CD14-positive monocyte (primary cell): ENCODE results near the gene DBR1. TPM values are rescaled to one million over a fixed set of nuclear protein-coding genes. Genes with fewer than 3 reads are reported as not detected.

Experiments used
- DNase-seq, 3 donors: peaks; one replicate each; pipeline ENCODE4 v3.0.0-alpha.2; 2011 to 2022
- H2AFZ ChIP-seq: 2 replicates; pipeline ENCODE4 v1.6.0; 2012; ENCODE audit warnings: mild to moderate bottlenecking, low read depth, low read length, inconsistent platforms; ENCODE audit not compliant: insufficient read depth, poor library complexity, severe bottlenecking
- H3K27ac ChIP-seq, 2 donors: 1 replicate in 1 of 2; 2 replicates in 1 of 2; pipeline ENCODE4 v1.5.1; 2012 to 2013; ENCODE audit warnings: low read length in 2 of 2, control low read depth in 1 of 2, inconsistent platforms in 1 of 2, low read depth in 1 of 2, mild to moderate bottlenecking in 1 of 2
- H3K27me3 ChIP-seq, 2 donors: one replicate each; pipeline versions ENCODE4 v1.6.0 to v1.6.1; 2011 to 2013; ENCODE audit warnings: low read length in 2 of 2; ENCODE audit not compliant: control insufficient read depth in 2 of 2, insufficient read depth in 2 of 2
- H3K36me3 ChIP-seq, 2 donors: replicated peaks in 1 of 2; 1 replicate in 1 of 2; 2 replicates in 1 of 2; pipeline versions ENCODE4 v1.5.1 to v1.6.1; 2012 to 2013; ENCODE audit warnings: low read length in 2 of 2, control low read depth in 1 of 2, inconsistent platforms in 1 of 2, mild to moderate bottlenecking in 1 of 2; ENCODE audit not compliant: insufficient read depth in 2 of 2, control insufficient read depth in 1 of 2
- H3K4me1 ChIP-seq, 2 donors: 1 replicate in 1 of 2; 2 replicates in 1 of 2; pipeline versions ENCODE4 v1.5.1 to v1.6.1; 2012 to 2013; ENCODE audit warnings: low read length in 2 of 2, control low read depth in 1 of 2, inconsistent platforms in 1 of 2, mild to moderate bottlenecking in 1 of 2, moderate library complexity in 1 of 2; ENCODE audit not compliant: insufficient read depth in 2 of 2, control insufficient read depth in 1 of 2
- H3K4me2 ChIP-seq: replicated peaks from 2 replicates; pipeline ENCODE3; 2012; ENCODE audit warnings: low read length, moderate library complexity, mild to moderate bottlenecking; ENCODE audit not compliant: poor library complexity, severe bottlenecking; ENCODE audit errors: extremely low read depth
- H3K4me3 ChIP-seq, 3 experiments: fragments of 200-600 bp in 1 of 3; sonication (generic) in 1 of 3; replicated peaks in 1 of 3; 1 replicate in 2 of 3; 2 replicates in 1 of 3; pipeline ENCODE4 v1.5.1; 2011 to 2013; ENCODE audit warnings: low read length in 3 of 3, mild to moderate bottlenecking in 3 of 3, control low read depth in 2 of 3, low read depth in 2 of 3, inconsistent platforms in 1 of 3, moderate library complexity in 1 of 3
- H3K79me2 ChIP-seq: 2 replicates; pipeline ENCODE4 v1.6.0; 2012; ENCODE audit warnings: mild to moderate bottlenecking, control low read depth, inconsistent platforms, low read length, moderate library complexity; ENCODE audit not compliant: insufficient read depth
- H3K9ac ChIP-seq: 2 replicates; pipeline ENCODE4 v1.6.0; 2017; ENCODE audit warnings: low read length, mild to moderate bottlenecking; ENCODE audit not compliant: insufficient read depth, poor library complexity, severe bottlenecking
- H3K9me3 ChIP-seq, 2 donors: replicated peaks in 1 of 2; 1 replicate in 1 of 2; 2 replicates in 1 of 2; pipeline versions ENCODE4 v1.5.1 to v1.6.1; 2012 to 2013; ENCODE audit warnings: low read length in 2 of 2, control low read depth in 1 of 2; ENCODE audit not compliant: control insufficient read depth in 1 of 2, insufficient read depth in 1 of 2
- H4K20me1 ChIP-seq: 2 replicates; pipeline ENCODE4 v1.6.0; 2012; ENCODE audit warnings: mild to moderate bottlenecking, low read length, control low read depth, moderate library complexity; ENCODE audit not compliant: insufficient read depth
- H3K27ac Mint-ChIP-seq, 7 donors: one replicate each; pipeline ENCODE4 v1.8.0; 2020; ENCODE audit warnings: mild to moderate bottlenecking in 7 of 7, mixed read lengths in 7 of 7, moderate library complexity in 6 of 7, inconsistent platforms in 2 of 7
- H3K27me3 Mint-ChIP-seq, 3 donors: one replicate each; pipeline ENCODE4 v1.8.0; 2021 to 2022; ENCODE audit warnings: low read depth in 3 of 3, mild to moderate bottlenecking in 3 of 3, mixed read lengths in 3 of 3, moderate library complexity in 3 of 3, inconsistent platforms in 1 of 3
- H3K36me3 Mint-ChIP-seq, 2 donors: one replicate each; pipeline ENCODE4 v1.8.0; 2020; ENCODE audit warnings: mixed read lengths in 2 of 2, inconsistent platforms in 1 of 2, mild to moderate bottlenecking in 1 of 2
- H3K4me1 Mint-ChIP-seq: one replicate; pipeline ENCODE4 v1.8.0; 2020; ENCODE audit warnings: mild to moderate bottlenecking, mixed read lengths
- H3K4me3 Mint-ChIP-seq, 2 donors: one replicate each; pipeline ENCODE4 v1.8.0; 2020; ENCODE audit warnings: mild to moderate bottlenecking in 2 of 2, mixed read lengths in 2 of 2, moderate library complexity in 1 of 2
- H3K9me3 Mint-ChIP-seq, 7 donors: one replicate each; pipeline ENCODE4 v1.8.0; 2020 to 2022; ENCODE audit warnings: mixed read lengths in 7 of 7, mild to moderate bottlenecking in 6 of 7, moderate library complexity in 6 of 7, inconsistent platforms in 2 of 7
- CTCF ChIP-seq: fragments of 200-600 bp; IDR thresholded peaks from one replicate; pipeline ENCODE4 v1.8.0; 2022; ENCODE audit warnings: antibody characterized with exemption, mild to moderate bottlenecking
- WGBS: methylation state at CpG from one replicate; pipeline ENCODE4 v1.1.5; 2013; ENCODE audit warnings: missing lambda C conversion rate; ENCODE audit not compliant: insufficient coverage; 5-methylcytosine and 5-hydroxymethylcytosine counted together
- intact Hi-C, 2 donors: fragments of 100-400 bp; cut with micrococcal nuclease; formaldehyde crosslinking; loops; one replicate each; pipeline versions ENCODE4 v1.15.0 to v1.15.1; 2023
- polyA plus RNA-seq, 3 donors: library from polyadenylated mRNA; depleted of rRNA in 1 of 3; unstranded in 2 of 3; stranded (reverse) in 1 of 3; fragments of 300-500 nt in 2 of 3; fragments of >200 nt in 1 of 3; fragmentation: Illumina TruSeq in 2 of 3; gene quantifications; 1 replicate in 2 of 3; 2 replicates in 1 of 3; pipeline ENCODE4 v1.2.3, GENCODE V29; 2012 to 2021

DBR1 gene
- polyA plus RNA-seq, 3 donors: 4.8 to 7.5 (median 5.6) TPM

- intact Hi-C loops: no loop called here
- TF ChIP-seq CTCF: no peak
- 93% methylated on average over 4 of the region's 8 CpGs for WGBS
- H3K36me3 ChIP-seq: no peaks in the 10 kb centered on the region
- H3K27ac ChIP-seq: no peak overlapping the region
- Mint-ChIP-seq H3K9me3 (peaks cover 0 to 2% (median 0%) of the 10 kb centered on the region in 7 donors), H3K4me3 (no peak overlapping the region), H3K27me3 (peaks cover 0 to 4% (median 0%) of the 10 kb centered on the region in 3 donors), H3K4me1 (peaks cover 24% of the 10 kb centered on the region), H3K27ac (no peak overlapping the region), H3K36me3 (peaks cover 0 to 3% of the 10 kb centered on the region in 2 donors)
- no peak overlapping the region for H3K9ac ChIP-seq
- H3K79me2 ChIP-seq: no peaks in the 10 kb centered on the region
- H4K20me1 ChIP-seq: no peaks in the 10 kb centered on the region
- H3K4me2 ChIP-seq: no peak overlapping the region
- no peak overlapping the region for H3K4me3 ChIP-seq
- H3K4me1 ChIP-seq: peaks cover 11 to 18% of the 10 kb centered on the region in 2 donors
- H3K27me3 ChIP-seq: no peaks in the 10 kb centered on the region
- DNase-seq: no peak
- H2AFZ ChIP-seq: no peak overlapping the region
- no peaks in the 10 kb centered on the region for H3K9me3 ChIP-seq
These were observed 62.4 kb downstream of the DBR1 start for GRCh38 chr3:138112362-138112761.

Other genes starting within 250 kb of the DBR1 start
- gene CLDN18, start 164.8 kb downstream of the DBR1 start, polyA plus RNA-seq: not detected
- 1 to 10 TPM in 1 of 3 donors, under 1 TPM in 2; 0.50 to 1.8 (median 0.52) TPM for gene DZIP1L, start 59.3 kb downstream of the DBR1 start, polyA plus RNA-seq
- not detected for gene A4GNT, start 42.5 kb downstream of the DBR1 start, polyA plus RNA-seq
- 10 to 100 TPM; 34.3 to 43.9 (median 42.0) TPM for gene ARMC8, start 12.4 kb upstream of the DBR1 start, polyA plus RNA-seq
- gene NME9, start 154.9 kb upstream of the DBR1 start, polyA plus RNA-seq: under 1 TPM in 1 of 3 donors, not detected in 2; 0.04 TPM
- 10 to 100 TPM in 1 of 3 donors, 1 to 10 TPM in 2; 6.2 to 13.2 (median 8.3) TPM for gene MRAS, start 173.7 kb upstream of the DBR1 start, polyA plus RNA-seq